Gastroesophageal sphincter (tissue), 3 donors: Measurements from ENCODE around the gene KLHL29.

Experiments
- CTCF ChIP-seq, 4 experiments: fragments of 200-600 bp in 2 of 4; fragments of 450-650 bp in 2 of 4; sonication (generic) in 1 of 4; IDR thresholded peaks; one replicate each; pipeline ENCODE4 v1.5.1; 2017 to 2019; ENCODE audit warnings: antibody characterized with exemption in 4 of 4, mild to moderate bottlenecking in 2 of 4, moderate library complexity in 2 of 4
- POLR2AphosphoS5 ChIP-seq: sonication (generic); formaldehyde crosslinking; IDR thresholded peaks from one replicate; pipeline ENCODE4 v1.6.1; 2017; ENCODE audit warnings: antibody characterized with exemption

GRCh38 chr2:23600346-23600745, 215.4 kb downstream of the KLHL29 start:
- TF ChIP-seq CTCF (IDR thresholded peaks at IDR 0.05), result no peak
- peak; percentile 39 for TF ChIP-seq POLR2AphosphoS5
